ENCODE data around the gene MYPOP.

GRCh38 chr19:45887200-45887710 is 15.2 kb downstream of the MYPOP start:
- no peak for TF ChIP-seq EZH2 (IDR thresholded peaks at IDR 0.05; ENCODE audit: low read depth)
- no peak for TF ChIP-seq CTCF (conservative IDR thresholded peaks at IDR 0.05)
